K562 (cell line): ENCODE data around the gene COQ8B. TPM values are rescaled to one million over a fixed set of nuclear protein-coding genes. Genes with fewer than 3 reads are reported as not detected.

Experiments
- ATAC-seq: fragments of 200-7000 bp; cut with Tn5 transposase; 3 replicates; pipeline ENCODE4 v1.9.1; 2020; ENCODE audit warnings: moderate library complexity
- BruUV-seq: library from RNA; stranded (reverse); fragments of 400-500 nt; replicated peaks from 2 replicates; lab custom pipeline; 2021; lab: Mats Ljungman, UMichigan
- CTCF ChIA-PET: fragments of 300-600 bp; formaldehyde crosslinking; extraction: SDS; loops from one replicate; lab custom pipeline; 2021; ENCODE audit warnings: low intra/inter-chr PET ratio; lab: Yijun Ruan, JAX
- POLR2A ChIA-PET: fragments of 300-600, 350-650 bp; sonication (Branson Sonifier 250); formaldehyde crosslinking; extraction: SDS; loops from one replicate; lab custom pipeline; 2021; ENCODE audit warnings: antibody characterized with exemption, inconsistent platforms; lab: Yijun Ruan, JAX
- DNase-seq, 4 experiments: peaks; one replicate each; pipeline versions ENCODE4 v3.0.0 to v3.0.0-alpha.2; 2011 to 2018; ENCODE audit warnings: low spot score in 3 of 4, mixed read lengths in 3 of 4; ENCODE audit errors: extremely low read depth in 1 of 4
- FAIRE-seq: peaks from 2 replicates; lab custom pipeline; 2011; peaks lifted over from hg19 to GRCh38; lab: Jason Lieb, UNC
- H2AFZ ChIP-seq: 2 replicates; pipeline ENCODE4 v1.6.0; 2011; ENCODE audit warnings: low read depth, low read length, control low read depth, inconsistent platforms
- H3K27ac ChIP-seq: fragments of 200-600 bp; 3 replicates; pipeline ENCODE4 v1.8.0; 2011; ENCODE audit warnings: low read depth, mild to moderate bottlenecking, control low read depth, inconsistent platforms, low read length, moderate library complexity, mixed read lengths; ENCODE audit errors: extremely low read depth
- H3K27me3 ChIP-seq, 2 experiments: fragments of 300-600 bp in 1 of 2; 2 replicates in 1 of 2; 3 replicates in 1 of 2; pipeline versions ENCODE4 v1.6.0 to v1.8.0; 2011; ENCODE audit warnings: inconsistent platforms in 2 of 2, low read length in 2 of 2, mild to moderate bottlenecking in 1 of 2, mixed read lengths in 1 of 2, moderate library complexity in 1 of 2; ENCODE audit not compliant: control insufficient read depth in 2 of 2, insufficient read depth in 2 of 2
- H3K36me3 ChIP-seq: fragments of 300-600 bp; 3 replicates; pipeline ENCODE4 v1.8.0; 2011; ENCODE audit warnings: mild to moderate bottlenecking, low read length, inconsistent platforms; ENCODE audit not compliant: control insufficient read depth, insufficient read depth
- H3K4me1 ChIP-seq, 2 experiments: fragments of 200-600 bp in 1 of 2; replicated peaks in 1 of 2; 2 replicates in 1 of 2; 3 replicates in 1 of 2; pipeline versions ENCODE4 v1.5.1 to v1.8.0; 2011; ENCODE audit warnings: inconsistent platforms in 2 of 2, low read length in 2 of 2, mild to moderate bottlenecking in 1 of 2, mixed read lengths in 1 of 2, moderate library complexity in 1 of 2; ENCODE audit not compliant: control insufficient read depth in 2 of 2, insufficient read depth in 2 of 2
- H3K4me2 ChIP-seq: 2 replicates; pipeline ENCODE4 v1.6.1; 2011; ENCODE audit warnings: low read length, control low read depth, inconsistent platforms, mixed read lengths; ENCODE audit not compliant: insufficient read depth
- H3K4me3 ChIP-seq: fragments of 200-600 bp; sonication (generic), shearing (Covaris generic); 2 replicates; pipeline ENCODE4 v1.5.1; 2016; ENCODE audit warnings: control low read depth, inconsistent platforms
- H3K79me2 ChIP-seq: fragments of 200-600 bp; 3 replicates; pipeline ENCODE4 v1.8.0; 2011; ENCODE audit warnings: low read length, inconsistent platforms; ENCODE audit not compliant: control insufficient read depth, insufficient read depth
- H3K9ac ChIP-seq, 2 experiments: 2 replicates each; pipeline versions ENCODE4 v1.6.0 to v1.6.1; 2011; ENCODE audit warnings: low read depth in 2 of 2, low read length in 2 of 2, control low read depth in 1 of 2, inconsistent platforms in 1 of 2, mild to moderate bottlenecking in 1 of 2, mixed read lengths in 1 of 2; ENCODE audit not compliant: insufficient read depth in 1 of 2
- H3K9me1 ChIP-seq: one replicate; pipeline ENCODE4 v1.6.0; 2011; ENCODE audit warnings: inconsistent platforms, mild to moderate bottlenecking, low read length, moderate library complexity; ENCODE audit not compliant: control insufficient read depth, insufficient read depth
- H3K9me3 ChIP-seq: replicated peaks from 2 replicates; pipeline ENCODE4 v1.5.1; 2011; ENCODE audit warnings: low read depth, low read length, inconsistent platforms; ENCODE audit not compliant: control insufficient read depth, insufficient read depth
- H4K20me1 ChIP-seq: replicated peaks from 2 replicates; pipeline ENCODE4 v1.6.1; 2011; ENCODE audit warnings: low read length, inconsistent platforms, mixed read lengths; ENCODE audit not compliant: control insufficient read depth, insufficient read depth
- AFF4 ChIP-seq: sonication (generic); formaldehyde crosslinking; IDR thresholded peaks from 2 replicates; pipeline ENCODE4 v1.8.0; 2023; ENCODE audit warnings: mild to moderate bottlenecking, missing genetic modification reagents
- HBP1 ChIP-seq: fragments of 450-650 bp; formaldehyde crosslinking; IDR thresholded peaks from 2 replicates; pipeline ENCODE4 v1.4.0; 2022; ENCODE audit warnings: missing genetic modification characterization
- MAZ ChIP-seq, 2 experiments: fragments of 450-650 bp in 1 of 2; sonication (generic) in 1 of 2; formaldehyde crosslinking; IDR thresholded peaks in 1 of 2; conservative IDR thresholded peaks in 1 of 2; 2 replicates each; pipeline versions ENCODE4 v1.4.0 to v1.5.0; 2020; ENCODE audit warnings: mild to moderate bottlenecking in 1 of 2, missing genetic modification reagents in 1 of 2
- PHB ChIP-seq: fragments of 250-450 bp; sonication (Bioruptor Pico); IDR thresholded peaks from 2 replicates; pipeline ENCODE4 v1.5.0; 2021
- WGBS: fragments of 100-300 bp; shearing (Covaris generic); methylation state at CpG from one replicate; pipeline ENCODE4 v1.1.6; 2016; ENCODE audit warnings: low coverage, mixed read lengths; ENCODE audit not compliant: insufficient coverage; ENCODE audit errors: missing lambda C conversion rate; 5-methylcytosine and 5-hydroxymethylcytosine counted together
- in situ Hi-C: fragments of 300-500 bp; cut with MboI; formaldehyde crosslinking; loops from 4 replicates; pipeline ENCODE4 v1.15.0; 2018; ENCODE audit warnings: inconsistent platforms, mixed read lengths
- intact Hi-C: fragments of 100-400 bp; cut with micrococcal nuclease; formaldehyde crosslinking; loops from 2 replicates; pipeline ENCODE4 v1.14.2; 2022
- polyA plus RNA-seq, 8 experiments: library from polyadenylated mRNA; depleted of rRNA in 4 of 8; stranded (reverse) in 5 of 8; unstranded in 3 of 8; fragments of >200 nt; fragmentation: Nextera tagmentation in 2 of 8; fragmentation: Illumina TruSeq in 1 of 8; extraction: Ambion mirVana in 2 of 8; extraction: Trizol in 1 of 8; gene quantifications; 2 replicates each; pipeline versions ENCODE4 v1.2.1 to v1.2.3, GENCODE V29; 2011 to 2014; ENCODE audit warnings: inconsistent platforms in 1 of 8, missing spikeins in 1 of 8
- total RNA-seq, 7 experiments: library from RNA; depleted of rRNA in 6 of 7; stranded (reverse); fragments of >200 nt in 6 of 7; fragmentation: Illumina TruSeq in 2 of 7; extraction: Trizol in 2 of 7; gene quantifications; 2 replicates each; pipeline versions ENCODE4 v1.2.1 to v1.2.3, GENCODE V29; 2011 to 2021; ENCODE audit warnings: low replicate concordance in 1 of 7

The COQ8B gene
- total and polyA plus RNA-seq, 9 of the 15 experiments (the other 6 are each of a cell fraction or from before 2014, with no cell fraction given), result 0.41 to 32.3 (median 12.9) TPM

- POLR2A ChIA-PET, result interaction anchor here (0.7 to 1.0 kb wide), 2 partner anchors 21 to 74 kb away, joined by 3 read pairs; no protein-coding TSS in a partner anchor
- in situ Hi-C loops (no loop called here), intact Hi-C loops (no loop called here)
- H3K27ac ChIP-seq, result no peak overlapping the region
- BruUV-seq, result no TSS peak
- H3K27me3 ChIP-seq, result no peaks in the 10 kb centered on the region
- peaks cover 93% of the 10 kb centered on the region for H3K36me3 ChIP-seq
- H3K9me1 ChIP-seq, result no peaks in the 10 kb centered on the region
- no peak for DNase-seq
- peak; percentile 15 for FAIRE-seq
- no peak for TF ChIP-seq MAZ (CRISPR knock-in tag; conservative IDR thresholded peaks at IDR 0.05 in 1 of 2, IDR thresholded peaks at IDR 0.05 in 1 of 2)
- TF ChIP-seq AFF4 (CRISPR knock-in tag), result no peak
- no peak for TF ChIP-seq PHB (CRISPR knock-in tag)
- TF ChIP-seq HBP1 (CRISPR knock-in tag), result no peak
- TF ChIP-seq, all 486 proteins: peak for 0
- Histone ChIP-seq H2AFZ (no peak overlapping the region), H4K20me1 (no peaks in the 10 kb centered on the region), H3K9ac (no peak overlapping the region), H3K4me1 (peaks cover 0 to 4% of the 10 kb centered on the region in 2 experiments; a peak in 1 of 5 replicates), H3K4me3 (no peak overlapping the region), H3K79me2 (no peaks in the 10 kb centered on the region), H3K9me3 (peaks cover 17% of the 10 kb centered on the region), H3K4me2 (no peak overlapping the region)
- CTCF ChIA-PET, result no interaction called here
- no peak for ATAC-seq
- 82% methylated on average over 7 of the region's 7 CpGs for WGBS
Measured at GRCh38 chr19:40672573-40673299, 44.0 kb downstream of the COQ8B start.
